SIG-M5 treated with dmso at 0.1 percent for 504 hours (cell line): ENCODE data around the gene HELT.
A peak's percentile ranks its signal among the peaks of the same experiment; 100 is the strongest.
"Not testable (repeated sequence)": the region's sequence is repeated elsewhere in the genome, so short reads cannot be mapped to it uniquely, and the experiment has no call there.

Source experiments
- DNase-seq: peaks from one replicate; lab custom pipeline; 2025; ENCODE audit not compliant: unreplicated experiment; lab: John Stamatoyannopoulos, UW

HELT gene, protein sequence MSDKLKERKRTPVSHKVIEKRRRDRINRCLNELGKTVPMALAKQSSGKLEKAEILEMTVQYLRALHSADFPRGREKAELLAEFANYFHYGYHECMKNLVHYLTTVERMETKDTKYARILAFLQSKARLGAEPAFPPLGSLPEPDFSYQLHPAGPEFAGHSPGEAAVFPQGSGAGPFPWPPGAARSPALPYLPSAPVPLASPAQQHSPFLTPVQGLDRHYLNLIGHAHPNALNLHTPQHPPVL

DNA sequence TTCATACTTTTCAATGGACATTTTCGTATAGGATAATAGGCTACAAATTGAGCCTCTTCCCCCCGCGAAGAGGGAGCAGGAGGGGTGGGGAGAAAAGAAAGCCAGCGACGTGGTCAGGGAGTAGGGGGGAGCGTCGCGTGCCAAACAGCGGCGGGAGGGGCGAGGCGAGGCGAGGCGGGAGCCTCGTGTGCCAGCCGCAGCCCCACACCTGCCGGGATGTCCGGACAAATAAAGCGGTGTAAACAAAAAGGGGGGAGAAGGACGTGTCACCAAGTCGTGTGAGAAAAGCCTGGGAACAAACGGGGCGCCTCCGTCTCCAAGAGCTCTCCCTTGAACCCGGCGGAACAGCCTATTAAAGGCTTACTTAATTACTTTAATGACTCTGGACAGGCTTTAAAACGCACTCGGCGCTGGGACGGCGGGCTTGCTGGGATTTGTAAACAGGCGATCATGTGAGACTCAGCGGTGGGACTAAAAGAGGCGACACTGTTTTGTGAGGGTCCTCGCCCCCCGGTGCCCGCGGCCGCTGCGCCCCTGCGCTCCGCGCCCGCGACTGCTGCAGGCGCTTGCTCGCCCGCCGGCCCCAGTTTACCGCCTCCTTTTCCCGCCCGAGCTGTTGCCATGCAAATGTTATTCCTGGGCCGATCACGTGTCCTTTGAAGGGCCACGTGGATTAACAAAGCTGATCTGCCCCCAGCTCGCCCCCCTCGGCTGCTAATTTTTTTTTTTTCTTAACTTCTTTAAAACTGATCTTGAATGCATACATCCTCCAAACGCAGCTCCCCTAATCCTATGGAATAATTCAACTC, at the start of gene HELT:
Gene HELT, plus strand, starts transcription at position 527 of the 809 bp plus-strand sequence. CDS start 439 bp downstream, outside the sequence.
- DNase-seq: no peak

DNA sequence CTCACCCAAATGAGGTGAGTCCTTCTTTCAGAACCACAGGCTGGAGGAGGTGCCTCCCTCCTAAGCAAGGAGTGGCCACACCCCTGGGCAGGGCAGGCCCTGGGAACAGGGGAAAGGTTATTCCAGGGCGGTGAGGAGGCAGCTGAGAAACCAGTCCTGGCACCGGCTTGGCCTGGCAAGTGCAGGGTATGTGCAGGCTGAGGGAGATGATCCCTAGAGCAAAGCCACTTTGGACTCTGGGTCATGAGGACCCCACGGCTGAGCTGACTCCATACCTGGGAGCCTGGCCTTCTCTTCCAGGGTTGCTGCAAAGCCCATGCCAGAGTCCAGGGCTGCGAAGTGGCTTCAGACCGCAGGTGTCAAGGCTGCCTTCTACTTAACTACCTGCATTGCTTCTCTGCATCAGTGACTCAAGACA, 49.5 kb upstream of the HELT start:
- DNase-seq: no peak

DNA sequence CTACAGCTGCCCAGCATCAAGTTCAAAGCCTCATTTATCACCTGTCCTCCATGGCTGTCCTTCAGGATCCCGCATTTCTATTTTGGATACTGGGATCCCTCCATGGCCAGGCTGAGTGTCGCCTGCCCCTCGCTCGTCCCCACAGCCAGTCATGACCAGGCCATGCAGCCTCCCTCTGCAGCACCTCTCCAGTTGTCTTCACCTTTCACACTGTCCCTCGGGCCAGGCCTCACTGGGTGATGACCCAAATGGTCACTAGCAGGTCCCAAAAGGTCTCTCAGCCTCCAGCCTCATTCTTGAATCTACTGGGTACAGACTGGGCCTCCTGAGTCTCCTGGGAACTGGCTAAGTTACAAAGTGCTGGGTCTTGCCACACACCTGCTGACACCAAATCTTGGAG, 48.7 kb upstream of the HELT start:
- DNase-seq: no peak

DNA sequence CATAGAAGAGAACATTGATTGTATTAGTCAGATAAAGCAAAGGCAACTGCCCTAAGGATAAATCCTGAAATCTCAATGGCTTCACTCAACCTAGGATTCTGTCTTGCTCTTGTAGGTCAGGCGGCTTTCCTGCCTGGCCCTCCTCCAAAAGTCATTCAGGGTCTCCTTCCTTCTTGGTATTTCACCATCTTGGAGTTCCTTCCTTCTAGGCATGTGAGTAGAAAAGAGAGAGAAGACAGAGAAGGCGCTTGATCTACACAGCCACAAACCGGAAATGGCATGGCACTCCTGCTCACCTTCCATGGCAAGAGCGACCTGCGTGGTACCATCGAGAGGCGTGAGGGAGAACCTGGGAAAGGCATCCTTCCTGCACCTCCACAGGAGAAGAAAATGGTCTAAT, 45.3 kb upstream of the HELT start:
- no peak for DNase-seq

DNA sequence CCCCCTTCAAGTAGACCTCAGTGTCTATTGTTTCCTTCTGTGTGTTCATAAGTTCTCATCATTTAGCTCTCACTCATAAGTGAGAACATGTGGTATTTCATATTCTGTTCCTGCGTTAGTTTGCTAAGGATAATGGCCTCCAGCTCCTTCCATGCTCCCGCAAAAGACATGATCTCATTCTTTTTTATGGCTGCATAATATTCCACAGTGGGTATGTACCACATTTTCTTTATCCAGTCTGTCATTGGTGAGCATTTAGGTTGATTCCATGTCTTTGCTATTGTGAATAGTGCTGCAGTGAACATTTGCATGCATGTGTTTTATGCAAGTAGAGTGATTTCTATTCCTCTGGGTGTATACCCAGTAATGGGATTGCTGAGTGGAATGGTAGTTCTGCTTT, 41.9 kb upstream of the HELT start:
- DNase-seq: not testable (repeated sequence)

DNA sequence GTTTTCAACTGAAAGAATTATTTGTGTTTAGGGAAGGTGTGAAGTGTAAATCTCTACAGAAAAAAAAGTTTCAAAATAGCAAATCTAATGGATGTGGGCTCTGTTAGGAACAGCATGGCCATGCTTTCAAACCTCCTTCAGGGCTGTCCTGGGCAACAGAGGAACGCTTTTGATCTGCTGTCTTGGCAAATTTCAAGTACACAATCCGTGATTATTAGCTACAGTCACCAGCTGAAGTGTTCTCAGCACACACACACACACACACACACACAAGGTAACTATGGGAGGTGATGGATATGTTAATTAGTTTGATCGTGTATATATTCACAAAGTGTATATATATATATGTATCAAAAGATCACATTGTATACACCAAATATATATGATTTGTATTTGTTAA, 40.5 kb upstream of the HELT start:
- DNase-seq: no peak

DNA sequence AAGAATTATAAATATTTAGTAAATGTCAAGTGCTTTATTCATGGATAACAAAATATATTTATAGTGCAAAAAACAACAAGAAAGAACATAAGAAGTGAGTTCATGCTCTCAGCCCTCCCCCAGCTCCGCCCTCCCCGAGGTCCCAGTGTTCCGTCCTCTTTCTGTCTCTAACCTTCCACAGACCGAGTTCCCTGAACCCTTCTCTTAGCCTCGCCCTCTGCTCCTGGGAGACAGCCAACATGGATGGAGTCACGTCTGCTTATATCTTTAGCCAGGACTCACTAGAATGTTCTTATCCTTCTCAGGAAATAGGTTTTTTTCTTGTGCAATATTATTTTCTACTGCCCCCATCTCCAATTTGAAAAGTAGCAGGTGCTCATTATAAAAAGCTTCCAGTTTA, 40.1 kb upstream of the HELT start:
- DNase-seq: no peak

DNA sequence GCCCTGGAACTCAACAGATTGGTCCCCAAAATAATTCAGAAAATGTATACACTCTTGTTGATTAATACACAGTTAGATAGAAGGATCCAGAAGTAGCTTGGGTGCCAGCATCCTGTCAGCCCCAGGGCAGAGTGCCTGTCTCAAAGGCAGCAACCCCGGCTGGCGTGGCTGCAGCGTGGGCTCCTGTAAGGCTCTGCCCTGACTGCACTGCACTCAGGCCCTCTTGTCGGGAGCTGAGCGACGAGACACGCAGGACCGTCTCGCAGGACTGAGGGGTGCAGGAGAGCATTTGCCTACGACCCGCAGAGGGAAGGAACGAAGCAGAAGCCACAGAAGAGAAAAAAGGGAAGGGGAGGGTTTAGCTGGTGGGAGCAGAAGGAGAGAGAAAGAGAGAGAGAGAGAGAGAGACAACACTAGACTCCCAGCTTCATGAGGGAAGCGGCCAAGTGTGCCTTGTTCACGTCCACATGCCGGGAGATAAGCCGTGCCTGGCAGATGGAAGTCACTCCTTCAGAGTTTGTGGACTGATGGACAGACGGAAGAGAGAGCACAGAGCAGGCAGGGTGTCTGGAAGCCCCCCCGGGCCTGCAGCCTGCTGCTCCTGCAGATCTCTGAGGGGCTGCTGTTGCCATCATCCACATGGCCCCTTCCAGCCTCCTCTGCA, 38.7 kb upstream of the HELT start:
- no peak for DNase-seq

DNA sequence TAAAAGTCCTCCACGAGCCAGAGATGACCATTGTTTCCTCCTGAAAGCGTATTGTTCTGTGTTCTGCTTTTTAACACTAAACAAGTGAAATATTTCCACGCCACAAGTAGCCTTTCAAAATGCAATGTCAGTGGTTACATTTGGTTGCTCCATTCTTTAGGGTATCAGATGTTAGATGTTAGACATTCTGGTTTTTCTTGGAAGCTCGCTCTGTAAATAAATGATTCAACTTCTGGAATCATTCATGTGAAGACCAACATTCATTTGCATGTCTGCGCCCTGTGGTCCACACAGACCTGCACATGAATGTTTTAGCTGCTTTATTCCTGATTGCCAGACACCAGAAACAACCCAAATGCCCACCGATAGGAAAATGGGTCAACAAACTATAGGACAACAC, 38.0 kb upstream of the HELT start:
- DNase-seq: no peak

DNA sequence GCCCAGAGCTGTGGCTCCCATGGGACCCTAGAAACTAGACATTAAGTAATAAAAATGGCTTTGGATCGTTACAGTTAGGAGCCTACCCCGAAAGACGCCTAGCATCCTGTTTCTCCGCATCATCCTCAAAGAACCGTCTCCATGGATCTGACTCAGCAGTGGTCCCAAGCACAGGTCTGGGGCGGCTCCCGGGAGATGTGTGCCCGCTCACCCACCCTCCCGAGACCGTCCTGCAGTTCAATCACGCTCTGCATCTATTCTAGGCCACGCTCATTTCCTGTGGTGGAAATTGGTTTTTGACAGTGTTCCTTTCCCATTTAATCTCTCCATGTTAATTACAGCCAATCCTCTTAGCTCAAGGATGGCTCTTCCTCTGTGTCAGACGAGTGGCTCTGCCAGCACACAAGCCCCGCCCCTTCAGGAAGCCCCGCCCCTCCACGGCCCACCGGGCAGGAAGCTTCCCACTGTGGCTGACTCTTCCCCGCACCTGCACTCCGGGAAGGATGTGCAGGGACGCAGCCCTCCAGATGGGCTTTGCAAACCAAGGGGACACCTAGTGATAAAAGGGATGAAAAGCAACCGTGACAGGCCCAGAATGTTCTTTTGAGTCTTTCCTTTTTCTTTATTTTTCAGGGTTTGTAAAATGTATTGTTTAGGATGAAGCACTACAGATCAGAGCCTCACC, 34.5 kb upstream of the HELT start:
- DNase-seq: peak; percentile 42

DNA sequence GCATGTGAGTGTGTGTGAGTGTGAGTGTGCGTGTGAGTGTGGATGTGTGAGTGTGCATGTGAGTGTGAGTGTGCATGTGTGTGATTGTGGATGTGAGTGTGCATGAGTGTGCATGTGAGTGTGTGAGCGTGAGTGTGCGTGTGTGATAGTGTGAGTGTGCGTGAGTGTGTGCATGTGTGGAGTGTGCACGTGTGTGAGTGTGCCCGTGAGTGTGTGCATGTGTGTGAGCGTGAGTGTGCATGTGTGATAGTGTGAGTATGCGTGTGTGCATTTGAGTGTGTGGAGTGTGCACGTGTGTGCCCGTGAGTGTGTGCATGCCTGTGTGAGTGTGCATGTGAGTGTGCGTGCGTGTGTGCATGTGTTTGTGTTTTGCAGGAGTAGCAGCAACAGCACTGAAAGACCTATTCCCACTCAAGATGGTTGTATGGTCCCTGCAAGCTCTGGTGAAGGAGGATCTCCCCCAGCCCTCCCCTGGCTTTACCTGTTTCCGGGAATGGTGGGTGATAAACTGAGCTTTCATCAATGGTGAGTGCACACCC, 30.7 kb upstream of the HELT start:
- DNase-seq: no peak

DNA sequence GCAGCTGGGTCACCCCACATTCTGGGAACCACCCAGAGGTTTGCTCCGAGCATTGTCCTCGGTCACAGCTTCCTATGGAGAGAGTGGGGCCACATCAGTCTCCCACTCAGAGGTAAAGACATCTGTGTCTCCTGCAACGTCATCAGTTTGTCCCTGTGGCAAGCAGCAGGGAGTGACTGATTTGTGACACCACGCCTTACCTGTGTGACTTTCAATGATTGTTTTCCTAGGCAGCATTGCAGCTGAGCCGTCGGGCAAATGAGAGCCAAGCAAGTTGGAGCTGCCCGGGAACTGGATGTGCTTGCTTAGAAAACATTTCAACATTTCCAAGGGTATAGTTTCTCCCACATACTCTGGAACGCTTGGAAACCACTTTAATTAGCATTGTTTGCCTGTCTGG, 29.7 kb upstream of the HELT start:
- no peak for DNase-seq

DNA sequence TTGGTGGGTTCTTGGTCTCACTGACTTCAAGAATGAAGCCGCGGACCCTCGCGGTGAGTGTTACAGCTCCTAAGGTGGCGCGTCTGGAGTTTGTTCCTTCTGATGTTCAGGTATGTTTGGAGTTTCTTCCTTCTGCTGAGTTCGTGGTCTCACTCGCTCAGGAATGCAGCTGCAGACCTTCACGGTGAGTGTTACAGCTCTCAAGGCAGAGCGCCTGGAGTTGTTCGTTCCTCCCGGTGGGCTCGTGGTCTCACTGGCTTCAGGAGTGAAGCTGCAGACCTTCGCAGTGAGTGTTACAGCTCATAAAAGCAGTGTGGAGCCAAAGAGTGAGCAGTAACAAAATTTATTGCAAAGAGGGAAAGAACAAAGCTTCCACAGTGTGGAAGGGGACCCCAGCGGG, 29.0 kb upstream of the HELT start:
- not testable (repeated sequence) for DNase-seq

DNA sequence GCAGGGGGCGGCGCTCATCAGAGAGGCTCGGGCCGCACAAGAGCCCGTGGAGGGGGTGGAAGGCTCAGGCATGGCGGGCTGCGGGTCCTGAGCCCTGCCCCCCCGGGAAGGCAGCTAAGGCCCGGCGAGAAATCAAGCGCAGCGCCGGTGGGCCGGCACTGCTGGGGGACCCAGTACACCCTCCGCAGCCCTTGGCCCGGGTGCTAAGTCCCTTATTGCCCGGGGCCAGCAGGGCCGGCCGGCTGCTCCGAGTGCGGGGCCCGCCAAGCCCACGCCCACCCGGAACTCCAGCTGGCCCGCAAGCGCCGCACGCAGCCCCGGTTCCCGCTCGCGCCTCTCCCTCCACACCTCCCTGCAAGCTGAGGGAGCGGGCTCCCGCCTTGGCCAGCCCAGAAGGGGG, 28.2 kb upstream of the HELT start:
- not testable (repeated sequence) for DNase-seq

DNA sequence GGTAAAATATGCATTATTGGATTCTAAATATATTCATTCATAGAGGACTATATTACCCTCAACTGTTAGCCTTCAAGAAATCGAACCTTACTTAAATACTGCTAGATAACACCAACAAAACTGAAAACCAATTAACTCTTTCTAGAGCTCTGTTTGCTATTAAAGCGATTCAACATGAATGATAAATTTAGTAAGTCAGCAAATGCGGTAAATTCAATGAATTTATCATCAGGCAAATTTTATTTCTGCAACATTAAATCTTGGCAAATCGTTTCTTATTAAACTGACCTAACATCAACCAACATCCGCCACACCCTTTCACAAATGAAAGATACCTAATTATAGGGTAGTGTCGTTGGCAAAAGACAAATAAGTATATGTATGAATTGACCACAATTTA, 26.4 kb upstream of the HELT start:
- no peak for DNase-seq

DNA sequence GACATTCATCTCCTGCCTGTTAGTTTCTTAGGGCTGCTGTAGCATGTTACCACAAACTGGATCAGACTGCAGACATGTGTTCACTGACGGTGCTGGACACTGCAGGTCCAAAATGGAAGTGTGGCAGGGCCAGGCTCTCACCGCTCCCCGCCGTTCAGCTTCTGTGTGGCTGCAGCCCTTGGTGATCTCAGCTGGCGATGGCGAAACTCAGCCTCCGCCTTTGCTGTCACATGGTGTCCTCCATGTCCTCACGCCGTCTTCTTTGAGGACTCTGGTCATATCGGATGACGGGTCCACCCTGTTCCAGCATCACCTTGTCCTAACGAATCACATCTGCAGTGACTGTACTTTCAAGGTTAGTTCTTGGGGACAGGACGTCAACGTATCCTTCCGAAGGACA, 25.9 kb upstream of the HELT start:
- DNase-seq: no peak

DNA sequence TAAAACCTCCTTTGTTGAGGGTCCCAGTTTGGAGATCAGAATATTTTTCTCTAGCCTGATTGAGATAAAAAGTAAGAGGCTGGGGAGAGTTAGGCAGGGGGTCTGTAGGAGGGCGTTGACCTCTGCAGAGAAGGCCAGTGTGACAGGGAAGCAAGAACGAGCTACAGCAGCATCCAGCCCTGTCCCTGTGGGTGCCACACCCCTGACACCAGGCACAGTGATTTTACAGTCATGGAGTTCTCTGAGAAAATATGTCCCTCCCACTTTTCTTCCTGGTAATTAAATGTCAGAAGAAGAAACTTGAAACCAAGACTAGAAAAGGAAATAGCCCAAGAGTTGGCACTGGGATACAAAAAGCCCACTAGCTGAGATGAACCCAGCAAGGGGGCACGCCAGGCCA, 25.0 kb upstream of the HELT start:
- DNase-seq: no peak

DNA sequence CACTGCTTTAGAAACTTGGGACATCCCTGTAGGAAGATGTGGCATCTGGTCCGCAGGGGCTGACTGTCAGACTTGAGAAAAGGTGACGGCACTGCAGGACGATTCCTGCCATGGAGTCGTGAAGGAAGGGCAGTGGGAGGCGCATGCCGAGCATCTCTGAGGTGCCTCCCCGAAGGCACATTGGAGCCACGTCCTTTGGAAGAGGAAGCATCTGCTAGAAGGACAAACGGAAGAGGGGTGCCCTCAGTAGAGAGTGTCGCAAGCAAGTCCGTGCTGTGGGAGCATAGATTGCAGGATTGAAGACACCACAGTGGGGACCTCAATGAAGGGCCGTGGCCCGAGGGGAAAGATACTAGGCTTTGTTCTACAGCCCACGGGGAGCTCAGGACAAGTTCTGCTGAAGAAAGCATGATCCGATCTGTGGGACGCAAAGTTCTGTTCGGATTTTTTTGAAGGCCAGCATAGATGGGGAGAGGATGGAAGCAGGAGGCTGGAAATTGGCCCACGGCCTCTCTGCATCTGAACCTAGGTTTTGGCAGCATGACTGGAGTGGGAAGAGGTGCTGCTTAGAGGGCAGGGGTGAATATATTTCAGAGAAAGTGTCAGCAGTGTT, 24.2 kb upstream of the HELT start:
- no peak for DNase-seq

DNA sequence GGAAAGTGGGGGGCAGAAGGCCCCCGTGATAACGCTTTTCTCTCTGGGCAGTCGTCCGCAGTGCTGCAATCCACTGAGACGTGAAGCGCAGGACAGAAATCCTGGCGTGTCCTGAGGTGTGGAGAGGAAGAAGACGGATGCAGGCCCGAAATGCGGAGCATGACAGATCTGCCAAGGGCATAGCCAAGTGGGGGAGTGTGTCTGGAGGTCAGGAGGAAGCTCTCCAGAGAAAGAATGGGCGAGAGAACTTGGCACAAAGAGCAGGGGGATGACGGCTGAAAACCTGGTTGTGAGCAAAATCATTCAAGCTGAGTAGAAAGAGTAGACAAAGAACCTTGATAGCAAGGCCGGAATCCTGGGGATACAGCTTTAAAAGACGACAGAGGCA, 23.7 kb upstream of the HELT start:
- DNase-seq: no peak

DNA sequence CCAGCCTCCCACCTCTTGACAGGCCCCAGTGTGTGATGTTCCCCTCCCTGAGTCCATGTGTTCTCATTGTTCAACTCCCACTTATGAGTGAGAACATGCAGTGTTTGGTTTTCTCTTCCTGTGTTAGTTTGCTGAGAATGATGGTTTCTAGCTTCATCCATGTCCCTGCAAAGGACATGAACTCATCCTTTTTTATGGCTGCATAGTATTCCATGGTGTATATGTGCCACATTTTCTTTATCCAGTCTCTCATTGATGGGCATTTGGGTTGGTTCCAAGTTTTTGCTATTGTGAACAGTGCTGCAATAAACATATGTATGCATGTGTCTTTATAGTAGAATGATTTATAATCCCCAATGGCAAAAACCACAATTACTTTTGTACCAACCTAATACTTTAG, 20.6 kb upstream of the HELT start:
- not testable (repeated sequence) for DNase-seq

DNA sequence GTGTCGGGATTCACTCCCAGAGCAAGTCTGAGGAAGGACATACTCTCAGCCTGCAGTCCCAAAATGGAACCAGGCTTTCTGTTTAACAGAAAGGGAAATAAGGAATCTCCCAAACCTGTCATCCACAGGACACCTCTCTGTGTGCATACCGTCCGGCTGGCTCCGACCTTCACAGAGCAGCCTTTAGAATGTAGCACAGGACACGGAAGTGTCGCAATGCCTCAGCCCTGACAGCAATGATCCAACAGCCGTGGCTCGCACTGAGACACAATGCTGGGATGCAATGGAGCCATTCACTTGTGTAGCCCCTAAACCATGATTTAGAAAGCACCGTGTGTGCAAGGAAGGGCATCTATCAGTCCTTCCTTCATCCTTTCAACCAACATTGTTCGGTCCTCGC, 15.5 kb upstream of the HELT start:
- DNase-seq: no peak
